ENCODE data around the gene SERTM1. TPM values are rescaled to one million over a fixed set of nuclear protein-coding genes. Genes with fewer than 3 reads are reported as not detected.
A peak's percentile ranks its signal among the peaks of the same experiment; 100 is the strongest.

The SERTM1 gene
- total and polyA plus RNA-seq, 2 donors (not counting 3 experiments of a cell fraction or from before 2014, with no cell fraction given) = 0.06 TPM; not detected in 1

DNA sequence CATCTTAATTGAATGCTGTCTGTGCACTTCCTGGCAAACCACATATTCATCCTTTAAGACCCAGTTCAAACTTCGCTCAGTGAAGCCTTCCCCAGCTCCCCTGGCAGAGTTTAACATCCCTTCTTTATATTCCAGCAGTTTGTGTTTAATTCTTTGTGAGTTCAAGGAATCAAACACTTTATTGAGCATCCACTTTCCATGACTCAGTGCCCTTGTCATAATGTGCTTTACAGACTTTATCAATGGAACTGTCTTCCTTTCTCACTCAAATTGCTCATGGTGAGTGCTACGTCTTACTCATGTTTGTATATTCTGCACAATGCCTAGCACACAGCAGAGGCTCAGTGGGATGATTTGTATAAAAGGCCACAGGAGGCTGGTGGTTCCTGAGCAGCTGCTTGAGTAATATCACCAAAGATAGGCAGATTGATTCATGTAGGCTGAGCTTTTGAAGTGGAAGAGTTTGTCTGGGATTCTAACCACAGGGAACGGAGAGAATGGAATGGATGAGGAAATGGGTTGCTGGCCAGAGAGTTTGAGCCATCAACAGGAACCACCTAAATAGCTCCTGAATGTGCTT is 44.2 kb downstream of the SERTM1 start:
- no TSS peak for BruUV-seq (replicated peaks)
- H3K27me3 ChIP-seq (ENCODE audit: control insufficient read depth in 2 of 2, insufficient read depth in 2 of 2, low read length in 2 of 2) = peaks cover 6 to 12% of the 10 kb centered on the region in 2 experiments
- no peaks in the 10 kb centered on the region for H3K9me3 ChIP-seq (replicated peaks; ENCODE audit: control insufficient read depth, insufficient read depth, low read length)
- ChIA-PET POLR2A (no interaction called here), CTCF (interaction anchor here (0.7 to 1.6 kb wide), 2 partner anchors 18 to 264 kb away, joined by 3 to 9 read pairs; no protein-coding TSS in a partner anchor)
- TF ChIP-seq MYC (IDR thresholded peaks at IDR 0.05; ENCODE audit: low read depth, low read length) (no peak), FOS (IDR thresholded peaks at IDR 0.05; ENCODE audit: borderline replicate concordance, insufficient read depth, low read length) (peak; percentile 34), EZH2 (IDR thresholded peaks at IDR 0.05; ENCODE audit: borderline replicate concordance, low read depth, low read length, severe bottlenecking) (no peak), POLR2AphosphoS5 (IDR thresholded peaks at IDR 0.05; ENCODE audit: insufficient read depth, low read depth, low read length) (no peak)
- TF ChIP-seq, protein P1, sequence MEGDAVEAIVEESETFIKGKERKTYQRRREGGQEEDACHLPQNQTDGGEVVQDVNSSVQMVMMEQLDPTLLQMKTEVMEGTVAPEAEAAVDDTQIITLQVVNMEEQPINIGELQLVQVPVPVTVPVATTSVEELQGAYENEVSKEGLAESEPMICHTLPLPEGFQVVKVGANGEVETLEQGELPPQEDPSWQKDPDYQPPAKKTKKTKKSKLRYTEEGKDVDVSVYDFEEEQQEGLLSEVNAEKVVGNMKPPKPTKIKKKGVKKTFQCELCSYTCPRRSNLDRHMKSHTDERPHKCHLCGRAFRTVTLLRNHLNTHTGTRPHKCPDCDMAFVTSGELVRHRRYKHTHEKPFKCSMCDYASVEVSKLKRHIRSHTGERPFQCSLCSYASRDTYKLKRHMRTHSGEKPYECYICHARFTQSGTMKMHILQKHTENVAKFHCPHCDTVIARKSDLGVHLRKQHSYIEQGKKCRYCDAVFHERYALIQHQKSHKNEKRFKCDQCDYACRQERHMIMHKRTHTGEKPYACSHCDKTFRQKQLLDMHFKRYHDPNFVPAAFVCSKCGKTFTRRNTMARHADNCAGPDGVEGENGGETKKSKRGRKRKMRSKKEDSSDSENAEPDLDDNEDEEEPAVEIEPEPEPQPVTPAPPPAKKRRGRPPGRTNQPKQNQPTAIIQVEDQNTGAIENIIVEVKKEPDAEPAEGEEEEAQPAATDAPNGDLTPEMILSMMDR (IDR thresholded peaks at IDR 0.05; ENCODE audit: extremely low read depth in 1 of 2, insufficient read depth in 1 of 2, low read depth in 1 of 2, low read length in 2 of 2) = no peak
- DNase-seq (ENCODE audit: low read depth, low spot score) = no peak
- dilution Hi-C loops (cut with MboI; ENCODE audit: extremely low pct_ligation_motif_present, low sequenced_read_pairs) = no loop called here
- H3K9me1 ChIP-seq (replicated peaks; ENCODE audit: control insufficient read depth, extremely low read depth, insufficient read depth, low read length) = no peaks in the 10 kb centered on the region
- no peaks in the 10 kb centered on the region for H4K20me1 ChIP-seq (replicated peaks; ENCODE audit: control insufficient read depth, extremely low read depth, insufficient read depth, low read length)
- no peak overlapping the region for H3K27ac ChIP-seq (ENCODE audit: insufficient read depth, low read depth, low read length)
- no peak overlapping the region for H2AFZ ChIP-seq (ENCODE audit: low read depth, low read length)
- no peaks in the 10 kb centered on the region for H3K79me2 ChIP-seq (ENCODE audit: control insufficient read depth, insufficient read depth, low read length)
- no peak overlapping the region for H3K9ac ChIP-seq (replicated peaks; ENCODE audit: extremely low read depth, insufficient read depth, low read length)
- peaks cover 3% of the 10 kb centered on the region for H3K4me1 ChIP-seq (ENCODE audit: control insufficient read depth, extremely low read depth, insufficient read depth, low read length)
- intact Hi-C loops (cut with micrococcal nuclease) = no loop called here
- FAIRE-seq = no peak
- no peaks in the 10 kb centered on the region for H3K36me3 ChIP-seq (ENCODE audit: control insufficient read depth in 2 of 2, extremely low read depth in 1 of 2, insufficient read depth in 2 of 2, low read length in 2 of 2)
- H3K4me3 ChIP-seq (replicated peaks in 1 of 3; ENCODE audit: insufficient read depth in 1 of 3, low read depth in 1 of 3, low read length in 3 of 3) = no peak overlapping the region
- no peak overlapping the region for H3K4me2 ChIP-seq (ENCODE audit: insufficient read depth, low read length)

DNA sequence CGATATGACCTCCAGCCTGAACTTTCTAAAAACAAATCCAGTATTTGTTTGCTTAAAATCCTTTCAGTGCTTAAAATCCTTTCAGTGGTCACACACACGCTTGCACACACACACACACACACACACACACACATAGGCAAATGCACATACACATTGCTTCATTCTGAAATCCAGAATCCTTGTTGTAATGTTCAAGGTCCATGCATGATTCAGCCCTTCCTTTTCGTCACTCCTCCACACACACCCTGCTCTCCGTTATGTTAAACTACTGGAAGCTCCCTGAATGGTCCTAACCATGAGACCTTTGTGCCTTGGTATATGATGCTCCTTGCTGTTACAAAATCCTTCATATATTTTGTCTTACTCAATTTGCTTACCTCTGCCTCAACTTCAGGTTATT is 44.9 kb downstream of the SERTM1 start:
- dilution Hi-C loops (cut with MboI; ENCODE audit: extremely low pct_ligation_motif_present, low sequenced_read_pairs) = no loop called here
- DNase-seq (ENCODE audit: low read depth, low spot score) (no peak), FAIRE-seq (no peak)
- TF ChIP-seq, protein P2, sequence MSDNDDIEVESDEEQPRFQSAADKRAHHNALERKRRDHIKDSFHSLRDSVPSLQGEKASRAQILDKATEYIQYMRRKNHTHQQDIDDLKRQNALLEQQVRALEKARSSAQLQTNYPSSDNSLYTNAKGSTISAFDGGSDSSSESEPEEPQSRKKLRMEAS (IDR thresholded peaks at IDR 0.05; ENCODE audit: insufficient read depth, insufficient read length) = no peak
- TF ChIP-seq, protein P1 (IDR thresholded peaks at IDR 0.05; ENCODE audit: extremely low read depth in 1 of 2, insufficient read depth in 1 of 2, low read depth in 1 of 2, low read length in 2 of 2) = no peak
- TF ChIP-seq EZH2 (IDR thresholded peaks at IDR 0.05; ENCODE audit: borderline replicate concordance, low read depth, low read length, severe bottlenecking) = no peak
- no peak for TF ChIP-seq POLR2AphosphoS5 (IDR thresholded peaks at IDR 0.05; ENCODE audit: insufficient read depth, low read depth, low read length)
- no peak for TF ChIP-seq FOS (IDR thresholded peaks at IDR 0.05; ENCODE audit: borderline replicate concordance, insufficient read depth, low read length)
- no peak for TF ChIP-seq MYC (IDR thresholded peaks at IDR 0.05; ENCODE audit: low read depth, low read length)
- no peak for TF ChIP-seq GATA2 (IDR thresholded peaks at IDR 0.05; ENCODE audit: insufficient read depth, insufficient read length, low read depth, low read length)
- TF ChIP-seq JUN (IDR thresholded peaks at IDR 0.05; ENCODE audit: borderline replicate concordance, insufficient read depth, insufficient read length, low read depth) = no peak
- TF ChIP-seq POLR2A (IDR thresholded peaks at IDR 0.05; ENCODE audit: low read depth, low read length) = no peak
- CTCF ChIA-PET = no interaction called here
- no peak overlapping the region for H3K4me3 ChIP-seq (replicated peaks in 1 of 3; ENCODE audit: insufficient read depth in 1 of 3, low read depth in 1 of 3, low read length in 3 of 3)
- intact Hi-C loops (cut with micrococcal nuclease) = no loop called here
- H3K79me2 ChIP-seq (ENCODE audit: control insufficient read depth, insufficient read depth, low read length) = no peaks in the 10 kb centered on the region
- H3K9me3 ChIP-seq (replicated peaks; ENCODE audit: control insufficient read depth, insufficient read depth, low read length) = no peaks in the 10 kb centered on the region
- no peak overlapping the region for H3K4me2 ChIP-seq (ENCODE audit: insufficient read depth, low read length)
- H3K36me3 ChIP-seq (ENCODE audit: control insufficient read depth in 2 of 2, extremely low read depth in 1 of 2, insufficient read depth in 2 of 2, low read length in 2 of 2) = no peaks in the 10 kb centered on the region
- no peaks in the 10 kb centered on the region for H4K20me1 ChIP-seq (replicated peaks; ENCODE audit: control insufficient read depth, extremely low read depth, insufficient read depth, low read length)
- BruUV-seq (replicated peaks) = no TSS peak
- POLR2A ChIA-PET = no interaction called here
- H3K27me3 ChIP-seq (ENCODE audit: control insufficient read depth in 2 of 2, insufficient read depth in 2 of 2, low read length in 2 of 2) = peaks cover 8 to 12% of the 10 kb centered on the region in 2 experiments
- H3K9me1 ChIP-seq (replicated peaks; ENCODE audit: control insufficient read depth, extremely low read depth, insufficient read depth, low read length) = no peaks in the 10 kb centered on the region
- H2AFZ ChIP-seq (ENCODE audit: low read depth, low read length) = no peak overlapping the region
- no peak overlapping the region for H3K27ac ChIP-seq (ENCODE audit: insufficient read depth, low read depth, low read length)
- H3K9ac ChIP-seq (replicated peaks; ENCODE audit: extremely low read depth, insufficient read depth, low read length) = no peak overlapping the region
- peaks cover 3% of the 10 kb centered on the region for H3K4me1 ChIP-seq (ENCODE audit: control insufficient read depth, extremely low read depth, insufficient read depth, low read length)

All from endothelial cell of umbilical vein (primary cell).